Glutamatergic neuron (in vitro differentiated cells): ENCODE results near the gene PCDHGA6. TPM values are rescaled to one million over a fixed set of nuclear protein-coding genes. Genes with fewer than 3 reads are reported as not detected.

Experiments
- DNase-seq: peaks from one replicate; pipeline ENCODE4 v3.0.0; 2022
- H3K27ac Mint-ChIP-seq: one replicate; pipeline ENCODE4 v1.8.0; 2020; ENCODE audit warnings: mild to moderate bottlenecking, mixed read lengths, inconsistent platforms; ENCODE audit not compliant: unreplicated experiment
- H3K27me3 Mint-ChIP-seq: one replicate; pipeline ENCODE4 v1.8.0; 2020; ENCODE audit warnings: mild to moderate bottlenecking, moderate library complexity, mixed read lengths, inconsistent platforms; ENCODE audit not compliant: unreplicated experiment
- H3K36me3 Mint-ChIP-seq: one replicate; pipeline ENCODE4 v1.8.0; 2020; ENCODE audit warnings: mild to moderate bottlenecking, mixed read lengths, inconsistent platforms; ENCODE audit not compliant: unreplicated experiment
- H3K4me1 Mint-ChIP-seq: one replicate; pipeline ENCODE4 v1.8.0; 2020; ENCODE audit warnings: mild to moderate bottlenecking, low read depth, mixed read lengths, inconsistent platforms; ENCODE audit not compliant: unreplicated experiment
- H3K4me3 Mint-ChIP-seq: one replicate; pipeline ENCODE4 v1.8.0; 2020; ENCODE audit warnings: mild to moderate bottlenecking, mixed read lengths, inconsistent platforms; ENCODE audit not compliant: unreplicated experiment
- H3K9me3 Mint-ChIP-seq: one replicate; pipeline ENCODE4 v1.8.0; 2020; ENCODE audit warnings: mild to moderate bottlenecking, moderate library complexity, mixed read lengths, inconsistent platforms; ENCODE audit not compliant: unreplicated experiment
- total RNA-seq: library from RNA; stranded (reverse); fragmentation: NEBNext Ultra II Directional; extraction: Animal tissue kit (Norgen Biotek cat#: 25700); gene quantifications from one replicate; pipeline ENCODE4 v1.2.1, GENCODE V29; 2021; ENCODE audit not compliant: unreplicated experiment
- TF ChIP-seq, protein P1 (sequence below): fragments of 200-600 bp; sonication (generic); IDR thresholded peaks from one replicate; pipeline ENCODE4 v1.5.0; 2021; ENCODE audit not compliant: partially characterized antibody, unreplicated experiment

Gene PCDHGA6
- total RNA-seq, 1 donor from 2014 or later, result 6.3 TPM

- Mint-ChIP-seq H3K9me3 (peaks cover 32% of the 10 kb centered on the region), H3K36me3 (peaks cover 50% of the 10 kb centered on the region)
These were observed 11.0 kb upstream of the PCDHGA6 start for GRCh38 chr5:141362719-141363118.

DNA sequence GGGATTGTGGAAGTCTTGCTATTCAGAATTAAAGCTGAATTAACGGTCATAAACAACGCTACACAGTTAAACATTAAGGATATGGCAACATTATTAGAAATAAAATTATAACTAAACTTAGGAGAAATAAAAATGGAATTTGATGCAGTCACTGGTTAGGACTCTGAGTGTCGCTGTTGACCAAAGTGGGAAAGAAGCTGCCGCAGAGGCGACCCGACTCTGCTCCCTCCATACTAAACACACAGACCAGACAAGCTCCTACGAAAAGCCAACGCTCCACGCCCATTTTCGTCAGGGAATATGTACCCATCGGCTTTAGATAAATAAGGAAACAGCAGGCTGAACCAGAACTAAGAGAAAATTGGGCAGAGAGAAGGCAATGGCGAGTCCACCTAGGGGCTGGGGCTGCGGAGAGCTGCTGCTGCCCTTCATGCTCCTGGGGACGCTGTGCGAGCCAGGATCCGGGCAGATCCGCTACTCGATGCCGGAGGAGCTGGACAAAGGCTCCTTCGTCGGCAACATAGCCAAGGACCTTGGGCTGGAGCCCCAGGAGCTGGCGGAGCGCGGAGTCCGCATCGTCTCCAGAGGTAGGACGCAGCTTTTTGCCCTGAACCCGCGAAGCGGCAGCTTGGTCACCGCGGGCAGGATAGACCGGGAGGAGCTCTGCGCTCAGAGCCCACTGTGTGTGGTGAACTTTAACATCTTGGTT is 9.6 kb upstream of the PCDHGA6 start, which contains the start of gene PCDHGA5:
PCDHGA5 (plus strand) TSS at position 211 of the 709 bp plus-strand sequence; CDS start at position 380, 169 bp downstream.
- TF ChIP-seq, protein P1, sequence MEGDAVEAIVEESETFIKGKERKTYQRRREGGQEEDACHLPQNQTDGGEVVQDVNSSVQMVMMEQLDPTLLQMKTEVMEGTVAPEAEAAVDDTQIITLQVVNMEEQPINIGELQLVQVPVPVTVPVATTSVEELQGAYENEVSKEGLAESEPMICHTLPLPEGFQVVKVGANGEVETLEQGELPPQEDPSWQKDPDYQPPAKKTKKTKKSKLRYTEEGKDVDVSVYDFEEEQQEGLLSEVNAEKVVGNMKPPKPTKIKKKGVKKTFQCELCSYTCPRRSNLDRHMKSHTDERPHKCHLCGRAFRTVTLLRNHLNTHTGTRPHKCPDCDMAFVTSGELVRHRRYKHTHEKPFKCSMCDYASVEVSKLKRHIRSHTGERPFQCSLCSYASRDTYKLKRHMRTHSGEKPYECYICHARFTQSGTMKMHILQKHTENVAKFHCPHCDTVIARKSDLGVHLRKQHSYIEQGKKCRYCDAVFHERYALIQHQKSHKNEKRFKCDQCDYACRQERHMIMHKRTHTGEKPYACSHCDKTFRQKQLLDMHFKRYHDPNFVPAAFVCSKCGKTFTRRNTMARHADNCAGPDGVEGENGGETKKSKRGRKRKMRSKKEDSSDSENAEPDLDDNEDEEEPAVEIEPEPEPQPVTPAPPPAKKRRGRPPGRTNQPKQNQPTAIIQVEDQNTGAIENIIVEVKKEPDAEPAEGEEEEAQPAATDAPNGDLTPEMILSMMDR, result no peak
- peaks cover 12% of the 10 kb centered on the region for H3K27me3 Mint-ChIP-seq
- H3K4me3 Mint-ChIP-seq, result no peak within 1 kb of the TSS
- H3K36me3 Mint-ChIP-seq, result peaks cover 46% of the 10 kb centered on the region
- H3K9me3 Mint-ChIP-seq, result peaks cover 32% of the 10 kb centered on the region
- no peak within 1 kb of the TSS for H3K27ac Mint-ChIP-seq
- DNase-seq, result no peak
- no peaks in the 10 kb centered on the region for H3K4me1 Mint-ChIP-seq

More at GRCh38 chr5:141362719-141363118, 11.0 kb upstream of the PCDHGA6 start:
- TF ChIP-seq, protein P1, result no peak
- no peak overlapping the region for H3K27ac Mint-ChIP-seq
- H3K27me3 Mint-ChIP-seq, result peaks cover 12% of the 10 kb centered on the region
- no peaks in the 10 kb centered on the region for H3K4me1 Mint-ChIP-seq
- no peak overlapping the region for H3K4me3 Mint-ChIP-seq
- no peak for DNase-seq

- Mint-ChIP-seq H3K27ac (no peak overlapping the region), H3K4me1 (no peaks in the 10 kb centered on the region), H3K9me3 (peaks cover 29% of the 10 kb centered on the region), H3K27me3 (peaks cover 3% of the 10 kb centered on the region), H3K4me3 (no peak overlapping the region), H3K36me3 (peaks cover 47% of the 10 kb centered on the region)
- DNase-seq, result no peak
- TF ChIP-seq, protein P1, result no peak
These were observed 7.4 kb upstream of the PCDHGA6 start for GRCh38 chr5:141366016-141366896.

DNA sequence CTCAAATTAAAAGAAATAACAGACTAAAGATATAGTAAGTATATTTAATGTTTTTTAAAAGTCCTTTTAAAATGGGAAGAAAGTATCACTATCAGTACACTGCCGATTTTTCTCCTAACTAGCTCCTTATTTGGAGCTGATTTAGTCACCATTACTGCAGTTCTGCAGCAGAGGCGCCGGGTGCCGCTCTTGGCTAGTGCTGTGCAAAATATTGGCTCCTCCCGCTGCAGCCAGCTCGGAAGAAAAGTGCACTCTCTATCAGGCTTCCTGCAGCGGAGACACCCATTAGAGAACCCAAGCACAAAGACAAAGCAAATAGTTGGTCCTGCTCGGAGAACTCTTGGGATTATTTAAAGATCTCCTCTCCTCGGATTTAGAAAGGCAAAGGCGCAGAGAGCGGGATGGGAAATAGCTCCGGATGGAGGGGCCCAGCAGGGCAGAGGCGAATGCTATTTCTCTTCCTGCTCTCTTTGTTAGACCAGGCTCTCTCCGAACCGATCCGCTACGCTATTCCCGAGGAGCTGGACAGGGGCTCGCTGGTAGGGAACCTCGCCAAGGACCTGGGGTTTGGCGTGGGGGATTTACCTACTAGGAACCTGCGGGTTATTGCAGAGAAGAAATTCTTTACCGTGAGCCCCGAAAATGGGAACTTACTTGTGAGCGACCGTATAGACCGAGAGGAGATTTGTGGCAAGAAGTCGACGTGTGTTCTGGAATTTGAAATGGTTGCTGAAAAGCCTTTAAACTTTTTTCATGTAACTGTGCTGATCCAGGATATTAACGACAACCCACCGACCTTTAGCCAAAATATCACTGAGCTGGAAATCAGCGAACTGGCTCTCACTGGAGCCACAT is 3.5 kb upstream of the PCDHGA6 start, which contains the start of gene PCDHGB3:
PCDHGB3 (plus strand) TSS at position 249 of the 855 bp plus-strand sequence; CDS start at position 402, 153 bp downstream.
- Mint-ChIP-seq H3K4me3 (no peak within 1 kb of the TSS), H3K9me3 (peaks cover 22% of the 10 kb centered on the region), H3K27ac (no peak within 1 kb of the TSS), H3K36me3 (peaks cover 51% of the 10 kb centered on the region), H3K4me1 (no peaks in the 10 kb centered on the region), H3K27me3 (no peaks in the 10 kb centered on the region)
- TF ChIP-seq, protein P1, result no peak
- no peak for DNase-seq
